Fibroblast of lung (primary cell): Measurements from ENCODE around the gene RDH16. TPM values are rescaled to one million over a fixed set of nuclear protein-coding genes. Genes with fewer than 3 reads are reported as not detected.

Experiments used
- DNase-seq, 2 donors: peaks; one replicate each; pipeline versions ENCODE4 v3.0.0 to v3.0.0-alpha.2; 2010; ENCODE audit warnings: low read depth in 2 of 2
- H2AFZ ChIP-seq: 2 replicates; pipeline ENCODE4 v1.5.1; 2012; ENCODE audit warnings: low read length, control low read depth, inconsistent platforms
- H3K27ac ChIP-seq: 2 replicates; pipeline ENCODE4 v1.5.1; 2011; ENCODE audit warnings: low read length, control low read depth; ENCODE audit not compliant: insufficient read depth
- H3K27me3 ChIP-seq: 2 replicates; pipeline ENCODE4 v1.5.1; 2011; ENCODE audit warnings: mild to moderate bottlenecking, low read length; ENCODE audit not compliant: control insufficient read depth, insufficient read depth
- H3K36me3 ChIP-seq: 2 replicates; pipeline ENCODE4 v1.5.1; 2011; ENCODE audit warnings: low read length; ENCODE audit not compliant: control insufficient read depth, insufficient read depth
- H3K4me1 ChIP-seq: 2 replicates; pipeline ENCODE4 v1.5.1; 2011; ENCODE audit warnings: low read length; ENCODE audit not compliant: control insufficient read depth, insufficient read depth; ENCODE audit errors: extremely low read depth
- H3K4me2 ChIP-seq: 2 replicates; pipeline ENCODE4 v1.5.1; 2011; ENCODE audit warnings: low read length, control low read depth; ENCODE audit not compliant: insufficient read depth; ENCODE audit errors: extremely low read depth
- H3K4me3 ChIP-seq, 4 experiments: fragments of 200-600 bp in 1 of 4; sonication (generic) in 1 of 4; replicated peaks in 1 of 4; 2 replicates each; pipeline ENCODE4 v1.5.1; 2011 to 2016; ENCODE audit warnings: low read length in 4 of 4, low read depth in 3 of 4, mild to moderate bottlenecking in 3 of 4, control low read depth in 2 of 4, inconsistent platforms in 1 of 4, mixed read lengths in 1 of 4; ENCODE audit not compliant: insufficient read depth in 1 of 4; ENCODE audit errors: control extremely low read depth in 1 of 4
- H3K79me2 ChIP-seq: 2 replicates; pipeline ENCODE4 v1.5.1; 2012; ENCODE audit warnings: mild to moderate bottlenecking, low read length, inconsistent platforms; ENCODE audit not compliant: control insufficient read depth, insufficient read depth
- H3K9ac ChIP-seq: 2 replicates; pipeline ENCODE4 v1.5.1; 2011; ENCODE audit warnings: mild to moderate bottlenecking, low read length, control low read depth; ENCODE audit not compliant: insufficient read depth
- H3K9me3 ChIP-seq: 2 replicates; pipeline ENCODE4 v1.5.1; 2012; ENCODE audit warnings: low read depth, low read length; ENCODE audit not compliant: control insufficient read depth, insufficient read depth
- H4K20me1 ChIP-seq: 2 replicates; pipeline ENCODE4 v1.5.1; 2011; ENCODE audit warnings: low read length; ENCODE audit not compliant: control insufficient read depth, insufficient read depth; ENCODE audit errors: extremely low read depth
- CTCF ChIP-seq, 2 donors: IDR thresholded peaks in 1 of 2; conservative IDR thresholded peaks in 1 of 2; 1 replicate in 1 of 2; 2 replicates in 1 of 2; pipeline ENCODE4 v1.5.1; 2011 to 2012; ENCODE audit warnings: low read length in 2 of 2, control low read depth in 1 of 2, inconsistent platforms in 1 of 2, low read depth in 1 of 2, mild to moderate bottlenecking in 1 of 2
- EZH2 ChIP-seq: IDR thresholded peaks from 2 replicates; pipeline ENCODE4 v1.5.1; 2012; ENCODE audit warnings: low read length, control low read depth, mild to moderate bottlenecking; ENCODE audit errors: missing control alignments
- polyA plus RNA-seq, 2 donors: library from polyadenylated mRNA; depleted of rRNA in 1 of 2; stranded (reverse) in 1 of 2; unstranded in 1 of 2; fragments of >200 nt; gene quantifications; 2 replicates each; pipeline ENCODE4 v1.2.1, GENCODE V29; 2011 to 2012; ENCODE audit warnings: missing spikeins in 1 of 2
- total RNA-seq: library from RNA; depleted of rRNA; stranded (reverse); fragments of >200 nt; gene quantifications from 2 replicates; pipeline ENCODE4 v1.2.1, GENCODE V29; 2014

Gene RDH16
- total and polyA plus RNA-seq, 2 donors (not counting 1 experiment from before 2014, with no cell fraction given): 0.17 TPM; not detected in 1

- no peak overlapping the region for H3K27ac ChIP-seq
- TF ChIP-seq EZH2 (no peak), CTCF (conservative IDR thresholded peaks at IDR 0.05 in 1 of 2, IDR thresholded peaks at IDR 0.05 in 1 of 2; ENCODE audit: low read depth in 1 of 2, low read length in 2 of 2) (no peak)
- H3K4me3 ChIP-seq: no peak overlapping the region
- H3K9ac ChIP-seq: no peak overlapping the region
- no peak overlapping the region for H2AFZ ChIP-seq
- H3K9me3 ChIP-seq: no peaks in the 10 kb centered on the region
- no peaks in the 10 kb centered on the region for H3K27me3 ChIP-seq
- DNase-seq: no peak
- no peaks in the 10 kb centered on the region for H3K79me2 ChIP-seq
- no peaks in the 10 kb centered on the region for H3K36me3 ChIP-seq
- H3K4me2 ChIP-seq: no peak overlapping the region
- no peaks in the 10 kb centered on the region for H4K20me1 ChIP-seq
- no peaks in the 10 kb centered on the region for H3K4me1 ChIP-seq
Measured at GRCh38 chr12:56995930-56996496, 38.6 kb upstream of the RDH16 start.

GRCh38 chr12:56995201-56995929 is 38.0 kb upstream of the RDH16 start:
- no peak for TF ChIP-seq CTCF (conservative IDR thresholded peaks at IDR 0.05 in 1 of 2, IDR thresholded peaks at IDR 0.05 in 1 of 2; ENCODE audit: low read depth in 1 of 2, low read length in 2 of 2)
- TF ChIP-seq EZH2: no peak

GRCh38 chr12:56994231-56994746 is 36.9 kb upstream of the RDH16 start:
- Histone ChIP-seq H3K9ac (no peak overlapping the region), H3K9me3 (no peaks in the 10 kb centered on the region), H3K27ac (no peak overlapping the region), H3K27me3 (no peaks in the 10 kb centered on the region), H4K20me1 (no peaks in the 10 kb centered on the region), H3K79me2 (no peaks in the 10 kb centered on the region), H2AFZ (no peak overlapping the region), H3K36me3 (no peaks in the 10 kb centered on the region), H3K4me3 (no peak overlapping the region), H3K4me1 (no peaks in the 10 kb centered on the region), H3K4me2 (no peak overlapping the region)
- no peak for DNase-seq
- TF ChIP-seq EZH2: no peak
- TF ChIP-seq CTCF (conservative IDR thresholded peaks at IDR 0.05 in 1 of 2, IDR thresholded peaks at IDR 0.05 in 1 of 2; ENCODE audit: low read depth in 1 of 2, low read length in 2 of 2): no peak

More at GRCh38 chr12:56995201-56995929, 38.0 kb upstream of the RDH16 start:
- no peaks in the 10 kb centered on the region for H3K36me3 ChIP-seq
- no peaks in the 10 kb centered on the region for H3K4me1 ChIP-seq
- DNase-seq: no peak
- no peak overlapping the region for H3K4me3 ChIP-seq
- no peak overlapping the region for H2AFZ ChIP-seq
- no peak overlapping the region for H3K9ac ChIP-seq
- no peaks in the 10 kb centered on the region for H3K79me2 ChIP-seq
- no peaks in the 10 kb centered on the region for H3K9me3 ChIP-seq
- H4K20me1 ChIP-seq: no peaks in the 10 kb centered on the region
- no peak overlapping the region for H3K27ac ChIP-seq
- no peaks in the 10 kb centered on the region for H3K27me3 ChIP-seq
- no peak overlapping the region for H3K4me2 ChIP-seq
